HEK293T (cell line): ENCODE measurements around the gene UNC45A.

Experiments
- CTCF ChIA-PET: fragments of 350-600 bp; formaldehyde crosslinking; extraction: SDS; loops from one replicate; lab custom pipeline; 2021; ENCODE audit warnings: antibody characterized with exemption, inconsistent platforms; lab: Yijun Ruan, JAX
- POLR2A ChIA-PET: fragments of 350-600 bp; formaldehyde crosslinking; extraction: SDS; loops from one replicate; lab custom pipeline; 2020; ENCODE audit warnings: antibody characterized with exemption, inconsistent platforms; lab: Yijun Ruan, JAX
- DNase-seq: peaks from one replicate; pipeline ENCODE4 v3.0.0; 2012; ENCODE audit warnings: mixed read lengths; ENCODE audit errors: extremely low spot score
- ARNT ChIP-seq: fragments of 450-650 bp; IDR thresholded peaks from 2 replicates; pipeline ENCODE4 v1.6.1; 2017; ENCODE audit warnings: mild to moderate bottlenecking
- BHLHE40 ChIP-seq: fragments of 450-650 bp; IDR thresholded peaks from 2 replicates; pipeline ENCODE4 v1.6.1; 2016; ENCODE audit warnings: mild to moderate bottlenecking, moderate library complexity, borderline replicate concordance
- CTBP1 ChIP-seq: fragments of 450-650 bp; IDR thresholded peaks from 2 replicates; pipeline ENCODE4 v1.6.1; 2016; ENCODE audit warnings: borderline replicate concordance
- ELF4 ChIP-seq: fragments of 450-650 bp; IDR thresholded peaks from 2 replicates; pipeline ENCODE4 v1.6.1; 2017; ENCODE audit warnings: antibody characterized with exemption
- FOXA1 ChIP-seq: fragments of 450-650 bp; IDR thresholded peaks from 2 replicates; pipeline ENCODE4 v1.6.1; 2016; ENCODE audit warnings: mild to moderate bottlenecking
- FOXK2 ChIP-seq: fragments of 450-650 bp; IDR thresholded peaks from 2 replicates; pipeline ENCODE4 v1.6.1; 2016; ENCODE audit warnings: mild to moderate bottlenecking
- FOXM1 ChIP-seq: fragments of 450-650 bp; IDR thresholded peaks from 2 replicates; pipeline ENCODE4 v1.6.1; 2017; ENCODE audit warnings: mild to moderate bottlenecking, borderline replicate concordance
- HDGF ChIP-seq: fragments of 450-650 bp; IDR thresholded peaks from 2 replicates; pipeline ENCODE4 v1.6.1; 2017; ENCODE audit warnings: antibody characterized with exemption, borderline replicate concordance
- L3MBTL2 ChIP-seq: fragments of 450-650 bp; conservative IDR thresholded peaks from 2 replicates; pipeline ENCODE4 v1.6.1; 2016; ENCODE audit warnings: mild to moderate bottlenecking
- LEF1 ChIP-seq: fragments of 450-650 bp; IDR thresholded peaks from 2 replicates; pipeline ENCODE4 v1.6.1; 2017; ENCODE audit warnings: mild to moderate bottlenecking, borderline replicate concordance
- NFRKB ChIP-seq: fragments of 450-650 bp; IDR thresholded peaks from 2 replicates; pipeline ENCODE4 v1.6.1; 2016; ENCODE audit warnings: mild to moderate bottlenecking, moderate library complexity
- PKNOX1 ChIP-seq: fragments of 450-650 bp; IDR thresholded peaks from 2 replicates; pipeline ENCODE4 v1.6.1; 2016
- SP1 ChIP-seq: fragments of 450-650 bp; IDR thresholded peaks from 2 replicates; pipeline ENCODE4 v1.6.1; 2017
- SUZ12 ChIP-seq: fragments of 450-650 bp; IDR thresholded peaks from 2 replicates; pipeline ENCODE4 v1.6.1; 2016; ENCODE audit warnings: mild to moderate bottlenecking
- TARDBP ChIP-seq: fragments of 450-650 bp; IDR thresholded peaks from 2 replicates; pipeline ENCODE4 v1.6.1; 2016
- ZNF384 ChIP-seq: fragments of 450-650 bp; IDR thresholded peaks from 2 replicates; pipeline ENCODE4 v1.6.1; 2016

UNC45A gene

GRCh38 chr15:90915808-90916440 lies 19.2 kb upstream of the UNC45A start:
- ChIA-PET CTCF (no interaction called here), POLR2A (interaction anchor here (3.4 kb wide), 1 partner anchor 12 kb away, joined by 16 read pairs; the partner anchor contains the start of gene MAN2A2)
- no peak for TF ChIP-seq L3MBTL2
- no peak for TF ChIP-seq TARDBP
- no peak for TF ChIP-seq FOXK2
- no peak for TF ChIP-seq SP1
- TF ChIP-seq ZNF384 = no peak
- TF ChIP-seq CTBP1 = no peak
- TF ChIP-seq LEF1 = no peak
- no peak for TF ChIP-seq FOXM1
- no peak for TF ChIP-seq PKNOX1
- TF ChIP-seq ARNT = no peak
- TF ChIP-seq SUZ12 = no peak
- no peak for TF ChIP-seq NFRKB
- TF ChIP-seq ELF4 = no peak
- TF ChIP-seq BHLHE40 = no peak
- no peak for TF ChIP-seq HDGF
- TF ChIP-seq FOXA1 = no peak
- DNase-seq = no peak

GRCh38 chr15:90916461-90916860 lies 18.6 kb upstream of the UNC45A start:
- DNase-seq = no peak
- CTCF ChIA-PET = no interaction called here
- TF ChIP-seq FOXA1 = no peak
- no peak for TF ChIP-seq SUZ12
- no peak for TF ChIP-seq CTBP1
- no peak for TF ChIP-seq NFRKB
- no peak for TF ChIP-seq PKNOX1
- no peak for TF ChIP-seq HDGF
- TF ChIP-seq FOXM1 = no peak
- no peak for TF ChIP-seq ZNF384
- TF ChIP-seq ELF4 = no peak
- TF ChIP-seq FOXK2 = no peak
- no peak for TF ChIP-seq LEF1
- TF ChIP-seq L3MBTL2 = no peak
- no peak for TF ChIP-seq ARNT
- no peak for TF ChIP-seq SP1
- POLR2A ChIA-PET = no interaction called here

GRCh38 chr15:90917569-90917968 lies 17.5 kb upstream of the UNC45A start:
- TF ChIP-seq ELF4 (no peak), FOXM1 (no peak), TARDBP (no peak), SUZ12 (no peak), CTBP1 (no peak), SP1 (no peak), L3MBTL2 (no peak), BHLHE40 (no peak), FOXA1 (no peak), FOXK2 (no peak), LEF1 (no peak)
- CTCF ChIA-PET = no interaction called here
- POLR2A ChIA-PET = interaction anchor here (0.8 to 2.2 kb wide), 2 partner anchors 14 to 15 kb away, joined by 3 to 5 read pairs; partner anchors contain the start of gene MAN2A2
- no peak for DNase-seq

- ChIA-PET CTCF (no interaction called here), POLR2A (interaction anchor here (0.8 to 2.2 kb wide), 3 partner anchors 13 to 15 kb away, joined by 3 to 5 read pairs (median 5); partner anchors contain the start of gene MAN2A2)
- TF ChIP-seq HDGF (no peak), CTBP1 (no peak), LEF1 (no peak), SP1 (no peak), NFRKB (no peak), FOXM1 (no peak), FOXK2 (no peak), BHLHE40 (no peak), SUZ12 (no peak), PKNOX1 (no peak), ARNT (no peak), FOXA1 (no peak), ZNF384 (no peak), L3MBTL2 (no peak), TARDBP (no peak), ELF4 (no peak)
- DNase-seq = no peak
Observed at GRCh38 chr15:90918034-90918788, 16.9 kb upstream of the UNC45A start.

- CTCF ChIA-PET = no interaction called here
- no peak for DNase-seq
- POLR2A ChIA-PET = interaction anchor here (1.4 to 2.2 kb wide), 2 partner anchors 13 to 15 kb away, joined by 5 read pairs; partner anchors contain the start of gene MAN2A2
- TF ChIP-seq HDGF (no peak), ARNT (no peak), TARDBP (no peak), L3MBTL2 (no peak), FOXK2 (no peak), ELF4 (no peak), FOXM1 (no peak)
Observed at GRCh38 chr15:90918835-90919234, 16.2 kb upstream of the UNC45A start.
